Keratinocyte (primary cell): Measurements from ENCODE around the gene CFAP90. TPM values are rescaled to one million over a fixed set of nuclear protein-coding genes. Genes with fewer than 3 reads are reported as not detected.

Source experiments
- DNase-seq: peaks from one replicate; pipeline ENCODE4 v3.0.0-alpha.2; 2011; ENCODE audit warnings: low read depth, missing footprints, low spot score
- FAIRE-seq: peaks from 2 replicates; lab custom pipeline; 2011; peaks lifted over from hg19 to GRCh38; lab: Jason Lieb, UNC
- H2AFZ ChIP-seq: 2 replicates; pipeline ENCODE4 v1.6.0; 2012; ENCODE audit warnings: low read length, control low read depth, inconsistent platforms; ENCODE audit not compliant: control insufficient read depth
- H3K27ac ChIP-seq: 2 replicates; pipeline ENCODE4 v1.5.1; 2011; ENCODE audit warnings: low read length; ENCODE audit not compliant: control insufficient read depth, insufficient read depth
- H3K27me3 ChIP-seq: 3 replicates; pipeline ENCODE4 v1.6.0; 2011; ENCODE audit warnings: low read length; ENCODE audit not compliant: control insufficient read depth, insufficient read depth; ENCODE audit errors: extremely low read depth
- H3K36me3 ChIP-seq, 2 experiments: 2 replicates in 1 of 2; 3 replicates in 1 of 2; pipeline ENCODE4 v1.5.1; 2011; ENCODE audit warnings: low read length in 2 of 2, mild to moderate bottlenecking in 1 of 2; ENCODE audit not compliant: control insufficient read depth in 2 of 2, insufficient read depth in 2 of 2; ENCODE audit errors: extremely low read depth in 1 of 2
- H3K4me1 ChIP-seq: 3 replicates; pipeline ENCODE4 v1.5.1; 2011; ENCODE audit warnings: low read length; ENCODE audit not compliant: control insufficient read depth, insufficient read depth; ENCODE audit errors: extremely low read depth
- H3K4me2 ChIP-seq: 3 replicates; pipeline ENCODE4 v1.6.0; 2011; ENCODE audit warnings: low read depth, low read length; ENCODE audit not compliant: control insufficient read depth, insufficient read depth; ENCODE audit errors: extremely low read depth
- H3K4me3 ChIP-seq, 3 experiments: fragments of 200-600 bp in 1 of 3; sonication (generic) in 1 of 3; 2 replicates in 2 of 3; 3 replicates in 1 of 3; pipeline ENCODE4 v1.5.1; 2011 to 2016; ENCODE audit warnings: low read length in 3 of 3, mild to moderate bottlenecking in 3 of 3, control low read depth in 2 of 3, inconsistent platforms in 1 of 3, low read depth in 1 of 3, mixed read lengths in 1 of 3, mixed run types in 1 of 3, moderate library complexity in 1 of 3; ENCODE audit not compliant: control insufficient read depth in 2 of 3, insufficient read depth in 2 of 3; ENCODE audit errors: extremely low read depth in 1 of 3
- H3K79me2 ChIP-seq: 2 replicates; pipeline ENCODE4 v1.6.0; 2012; ENCODE audit warnings: low read length; ENCODE audit not compliant: control insufficient read depth, insufficient read depth
- H3K9ac ChIP-seq: 3 replicates; pipeline ENCODE4 v1.6.0; 2011; ENCODE audit warnings: low read length; ENCODE audit not compliant: control insufficient read depth, insufficient read depth; ENCODE audit errors: extremely low read depth
- H3K9me1 ChIP-seq: 3 replicates; pipeline ENCODE4 v1.6.0; 2011; ENCODE audit warnings: low read length; ENCODE audit not compliant: control insufficient read depth, insufficient read depth; ENCODE audit errors: extremely low read depth
- H3K9me3 ChIP-seq: 2 replicates; pipeline ENCODE4 v1.5.1; 2012; ENCODE audit warnings: low read depth, low read length; ENCODE audit not compliant: control insufficient read depth
- H4K20me1 ChIP-seq: 3 replicates; pipeline ENCODE4 v1.6.0; 2011; ENCODE audit warnings: low read length; ENCODE audit not compliant: control insufficient read depth, insufficient read depth; ENCODE audit errors: extremely low read depth
- EZH2 ChIP-seq: IDR thresholded peaks from one replicate; pipeline ENCODE4 v1.6.1; 2012; ENCODE audit warnings: inconsistent platforms, mild to moderate bottlenecking, low read length, moderate library complexity
- dilution Hi-C: fragments of 300-500 bp; cut with MboI; formaldehyde crosslinking; loops from one replicate; pipeline ENCODE4 v1.7.0; 2020; ENCODE audit warnings: low sequenced_read_pairs; ENCODE audit not compliant: extremely low pct_ligation_motif_present
- polyA plus RNA-seq, 5 experiments: library from polyadenylated mRNA; depleted of rRNA in 3 of 5; stranded (reverse) in 3 of 5; stranded (forward) in 1 of 5; unstranded in 1 of 5; fragments of >200 nt; gene quantifications; 1 replicate in 1 of 5; 2 replicates in 3 of 5; 3 replicates in 1 of 5; pipeline versions ENCODE4 v1.2.1 to v1.2.3, GENCODE V29; 2011 to 2012; ENCODE audit warnings: missing spikeins in 2 of 5, low read depth in 1 of 5, low replicate concordance in 1 of 5
- TF ChIP-seq, protein P1 (sequence below), 3 experiments: IDR thresholded peaks in 1 of 3; conservative IDR thresholded peaks in 1 of 3; optimal IDR thresholded peaks in 1 of 3; 2 replicates in 2 of 3; 3 replicates in 1 of 3; pipeline versions ENCODE3 to v1.5.1; 2011; ENCODE audit warnings: low read length in 3 of 3, mild to moderate bottlenecking in 3 of 3, moderate library complexity in 2 of 3, control low read depth in 1 of 3, inconsistent platforms in 1 of 3; ENCODE audit not compliant: insufficient read depth in 2 of 3; ENCODE audit errors: extremely low read depth in 1 of 3

Gene CFAP90
- polyA plus RNA-seq, 1 donor (not counting 4 experiments of a cell fraction or from before 2014, with no cell fraction given): not detected

DNA sequence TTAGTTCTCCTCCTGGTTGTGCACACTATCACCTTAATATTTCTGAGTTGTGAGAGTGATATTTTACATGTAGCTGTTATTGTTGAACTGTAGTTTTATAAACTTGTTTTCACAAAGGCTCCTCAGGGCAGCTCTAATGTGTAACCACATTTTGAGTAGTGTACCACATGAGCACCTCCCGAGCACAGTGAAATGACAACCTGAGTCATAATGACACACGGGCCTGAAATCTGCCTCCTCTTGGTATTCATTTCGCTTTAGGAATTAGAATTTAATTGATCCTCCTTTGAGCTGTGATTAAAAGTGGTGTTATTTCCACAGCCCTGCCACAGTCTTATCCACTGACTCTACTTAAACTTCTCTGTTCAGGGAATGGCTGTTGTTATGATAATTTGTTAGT, 25.9 kb upstream of the CFAP90 start:
- H3K4me1 ChIP-seq: peaks cover 5% of the 10 kb centered on the region
- no peak overlapping the region for H3K4me2 ChIP-seq
- no peaks in the 10 kb centered on the region for H3K9me3 ChIP-seq
- no peaks in the 10 kb centered on the region for H3K27me3 ChIP-seq
- H3K79me2 ChIP-seq: peaks cover 49% of the 10 kb centered on the region
- no peak for TF ChIP-seq EZH2
- TF ChIP-seq, protein P1, sequence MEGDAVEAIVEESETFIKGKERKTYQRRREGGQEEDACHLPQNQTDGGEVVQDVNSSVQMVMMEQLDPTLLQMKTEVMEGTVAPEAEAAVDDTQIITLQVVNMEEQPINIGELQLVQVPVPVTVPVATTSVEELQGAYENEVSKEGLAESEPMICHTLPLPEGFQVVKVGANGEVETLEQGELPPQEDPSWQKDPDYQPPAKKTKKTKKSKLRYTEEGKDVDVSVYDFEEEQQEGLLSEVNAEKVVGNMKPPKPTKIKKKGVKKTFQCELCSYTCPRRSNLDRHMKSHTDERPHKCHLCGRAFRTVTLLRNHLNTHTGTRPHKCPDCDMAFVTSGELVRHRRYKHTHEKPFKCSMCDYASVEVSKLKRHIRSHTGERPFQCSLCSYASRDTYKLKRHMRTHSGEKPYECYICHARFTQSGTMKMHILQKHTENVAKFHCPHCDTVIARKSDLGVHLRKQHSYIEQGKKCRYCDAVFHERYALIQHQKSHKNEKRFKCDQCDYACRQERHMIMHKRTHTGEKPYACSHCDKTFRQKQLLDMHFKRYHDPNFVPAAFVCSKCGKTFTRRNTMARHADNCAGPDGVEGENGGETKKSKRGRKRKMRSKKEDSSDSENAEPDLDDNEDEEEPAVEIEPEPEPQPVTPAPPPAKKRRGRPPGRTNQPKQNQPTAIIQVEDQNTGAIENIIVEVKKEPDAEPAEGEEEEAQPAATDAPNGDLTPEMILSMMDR (optimal IDR thresholded peaks at IDR 0.05 in 1 of 3, IDR thresholded peaks at IDR 0.05 in 1 of 3, conservative IDR thresholded peaks at IDR 0.05 in 1 of 3; ENCODE audit: extremely low read depth in 1 of 3, insufficient read depth in 2 of 3, low read length in 3 of 3): no peak
- dilution Hi-C loops: no loop called here
- peaks cover 3% of the 10 kb centered on the region for H4K20me1 ChIP-seq
- peak overlapping the region; percentile 5 for H3K27ac ChIP-seq
- no peak overlapping the region for H3K4me3 ChIP-seq
- FAIRE-seq (no peak), DNase-seq (no peak)
- H3K9ac ChIP-seq: no peak overlapping the region
- H3K36me3 ChIP-seq: peaks cover 35% of the 10 kb centered on the region in 2 experiments
- H3K9me1 ChIP-seq: no peaks in the 10 kb centered on the region
- no peak overlapping the region for H2AFZ ChIP-seq

DNA sequence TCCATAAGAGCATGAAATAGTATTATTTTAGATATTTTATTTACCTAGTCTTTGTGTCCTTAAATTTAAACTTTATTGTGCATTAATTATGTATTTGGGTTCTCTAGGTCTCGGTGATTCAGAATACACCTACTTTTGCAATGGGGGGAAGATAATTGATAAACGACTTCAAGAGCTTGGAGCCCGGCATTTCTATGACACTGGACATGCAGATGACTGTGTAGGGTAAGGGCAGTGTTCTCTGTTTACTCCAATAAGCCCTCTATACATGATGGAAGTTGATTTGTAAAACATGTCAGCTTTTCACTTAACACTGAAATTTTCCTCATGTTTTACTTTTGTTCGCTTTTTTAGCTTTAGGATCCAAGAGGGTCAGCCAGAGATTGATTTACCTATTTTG, 24.2 kb upstream of the CFAP90 start:
- dilution Hi-C loops: no loop called here
- TF ChIP-seq EZH2: no peak
- TF ChIP-seq, protein P1 (optimal IDR thresholded peaks at IDR 0.05 in 1 of 3, IDR thresholded peaks at IDR 0.05 in 1 of 3, conservative IDR thresholded peaks at IDR 0.05 in 1 of 3; ENCODE audit: extremely low read depth in 1 of 3, insufficient read depth in 2 of 3, low read length in 3 of 3): no peak

More for the DNA sequence above, 24.2 kb upstream of the CFAP90 start:
- peak; percentile 43 for FAIRE-seq
- H3K4me2 ChIP-seq: no peak overlapping the region
- H4K20me1 ChIP-seq: peaks cover 3% of the 10 kb centered on the region
- no peak for DNase-seq
- H3K9me1 ChIP-seq: no peaks in the 10 kb centered on the region
- peaks cover 59% of the 10 kb centered on the region for H3K79me2 ChIP-seq
- peaks cover 29 to 33% of the 10 kb centered on the region in 2 experiments for H3K36me3 ChIP-seq
- H3K27me3 ChIP-seq: no peaks in the 10 kb centered on the region
- no peak overlapping the region for H3K27ac ChIP-seq
- H3K9me3 ChIP-seq: no peaks in the 10 kb centered on the region
- H2AFZ ChIP-seq: no peak overlapping the region
- no peak overlapping the region for H3K4me3 ChIP-seq
- peaks cover 13% of the 10 kb centered on the region for H3K4me1 ChIP-seq
- no peak overlapping the region for H3K9ac ChIP-seq
